Osteocyte (in vitro differentiated cells): ENCODE data around the gene KANK4. TPM values are rescaled to one million over a fixed set of nuclear protein-coding genes. Genes with fewer than 3 reads are reported as not detected.

Experiments used
- DNase-seq: peaks from one replicate; pipeline ENCODE4 v3.0.0; 2021; ENCODE audit warnings: mixed read lengths; ENCODE audit not compliant: unreplicated experiment; ENCODE audit errors: extremely low spot score
- H3K27ac Mint-ChIP-seq: one replicate; pipeline ENCODE4 v1.8.0; 2021; ENCODE audit warnings: mild to moderate bottlenecking, mixed read lengths; ENCODE audit not compliant: unreplicated experiment
- H3K27me3 Mint-ChIP-seq: one replicate; pipeline ENCODE4 v1.8.0; 2021; ENCODE audit warnings: mixed read lengths; ENCODE audit not compliant: unreplicated experiment
- H3K36me3 Mint-ChIP-seq: one replicate; pipeline ENCODE4 v1.8.0; 2021; ENCODE audit warnings: mixed read lengths; ENCODE audit not compliant: unreplicated experiment
- H3K4me1 Mint-ChIP-seq: one replicate; pipeline ENCODE4 v1.8.0; 2021; ENCODE audit warnings: mixed read lengths; ENCODE audit not compliant: unreplicated experiment
- H3K4me3 Mint-ChIP-seq: one replicate; pipeline ENCODE4 v1.8.0; 2021; ENCODE audit warnings: mild to moderate bottlenecking, moderate library complexity, mixed read lengths; ENCODE audit not compliant: unreplicated experiment
- H3K9me3 Mint-ChIP-seq: one replicate; pipeline ENCODE4 v1.8.0; 2021; ENCODE audit warnings: mixed read lengths; ENCODE audit not compliant: unreplicated experiment
- CTCF ChIP-seq: fragments of 200-600 bp; sonication (generic); IDR thresholded peaks from 2 replicates; pipeline ENCODE4 v1.5.0; 2021; ENCODE audit warnings: antibody characterized with exemption, mild to moderate bottlenecking, moderate library complexity
- total RNA-seq: library from RNA; stranded (reverse); gene quantifications from 2 replicates; pipeline ENCODE4 v1.2.1, GENCODE V29; 2021

Gene KANK4
- total RNA-seq, 1 donor from 2014 or later = not detected

- H3K4me1 Mint-ChIP-seq = peaks cover 7% of the 10 kb centered on the region
- H3K27me3 Mint-ChIP-seq = peaks cover 11% of the 10 kb centered on the region
- H3K27ac Mint-ChIP-seq = no peak overlapping the region
- TF ChIP-seq CTCF = no peak
- no peak for DNase-seq
- H3K36me3 Mint-ChIP-seq = no peaks in the 10 kb centered on the region
- no peaks in the 10 kb centered on the region for H3K9me3 Mint-ChIP-seq
- H3K4me3 Mint-ChIP-seq = no peak overlapping the region
These were observed 17.9 kb upstream of the KANK4 start for GRCh38 chr1:62336995-62337705.

GRCh38 chr1:62336638-62336994 lies 17.4 kb upstream of the KANK4 start:
- Mint-ChIP-seq H3K4me1 (peaks cover 7% of the 10 kb centered on the region), H3K27me3 (peaks cover 9% of the 10 kb centered on the region), H3K4me3 (no peak overlapping the region), H3K27ac (no peak overlapping the region), H3K9me3 (no peaks in the 10 kb centered on the region), H3K36me3 (no peaks in the 10 kb centered on the region)
- TF ChIP-seq CTCF = no peak
- no peak for DNase-seq

GRCh38 chr1:62335656-62336055 lies 16.4 kb upstream of the KANK4 start:
- H3K27ac Mint-ChIP-seq = no peak overlapping the region

GRCh38 chr1:62334434-62334985 lies 15.3 kb upstream of the KANK4 start:
- Mint-ChIP-seq H3K4me1 (peaks cover 7% of the 10 kb centered on the region), H3K4me3 (no peak overlapping the region), H3K27ac (no peak overlapping the region), H3K36me3 (no peaks in the 10 kb centered on the region), H3K9me3 (no peaks in the 10 kb centered on the region), H3K27me3 (peaks cover 8% of the 10 kb centered on the region)
- DNase-seq = no peak
- TF ChIP-seq CTCF = no peak

More at GRCh38 chr1:62335656-62336055, 16.4 kb upstream of the KANK4 start:
- DNase-seq = no peak
- H3K36me3 Mint-ChIP-seq = no peaks in the 10 kb centered on the region
- H3K4me3 Mint-ChIP-seq = no peak overlapping the region
- no peak for TF ChIP-seq CTCF
- peaks cover 3% of the 10 kb centered on the region for H3K27me3 Mint-ChIP-seq
- peaks cover 7% of the 10 kb centered on the region for H3K4me1 Mint-ChIP-seq
- H3K9me3 Mint-ChIP-seq = no peaks in the 10 kb centered on the region

- H3K4me1 Mint-ChIP-seq = peaks cover 7% of the 10 kb centered on the region
- TF ChIP-seq CTCF = no peak
These were observed 14.2 kb upstream of the KANK4 start for GRCh38 chr1:62333441-62333840.

More at GRCh38 chr1:62333441-62333840, 14.2 kb upstream of the KANK4 start:
- H3K36me3 Mint-ChIP-seq = no peaks in the 10 kb centered on the region
- peaks cover 12% of the 10 kb centered on the region for H3K27me3 Mint-ChIP-seq
- no peaks in the 10 kb centered on the region for H3K9me3 Mint-ChIP-seq
- no peak overlapping the region for H3K4me3 Mint-ChIP-seq
- H3K27ac Mint-ChIP-seq = no peak overlapping the region
- no peak for DNase-seq
